GM12865 (cell line): ENCODE results near the gene NNMT.

ENCODE experiments used
- DNase-seq: peaks from one replicate; pipeline ENCODE4 v3.0.0; 2010; ENCODE audit warnings: low read depth
- H3K4me3 ChIP-seq: 2 replicates; pipeline ENCODE4 v1.5.1; 2011; ENCODE audit warnings: mild to moderate bottlenecking, low read depth, low read length, control low read depth
- TF ChIP-seq, protein P1 (sequence below): IDR thresholded peaks from 2 replicates; pipeline ENCODE4 v1.5.1; 2011; ENCODE audit warnings: low read length, control low read depth, low read depth, inconsistent platforms; ENCODE audit not compliant: insufficient read depth; ENCODE audit errors: missing control alignments

NNMT gene

GRCh38 chr11:114343493-114343892, 47.3 kb downstream of the NNMT start:
- TF ChIP-seq, protein P1, sequence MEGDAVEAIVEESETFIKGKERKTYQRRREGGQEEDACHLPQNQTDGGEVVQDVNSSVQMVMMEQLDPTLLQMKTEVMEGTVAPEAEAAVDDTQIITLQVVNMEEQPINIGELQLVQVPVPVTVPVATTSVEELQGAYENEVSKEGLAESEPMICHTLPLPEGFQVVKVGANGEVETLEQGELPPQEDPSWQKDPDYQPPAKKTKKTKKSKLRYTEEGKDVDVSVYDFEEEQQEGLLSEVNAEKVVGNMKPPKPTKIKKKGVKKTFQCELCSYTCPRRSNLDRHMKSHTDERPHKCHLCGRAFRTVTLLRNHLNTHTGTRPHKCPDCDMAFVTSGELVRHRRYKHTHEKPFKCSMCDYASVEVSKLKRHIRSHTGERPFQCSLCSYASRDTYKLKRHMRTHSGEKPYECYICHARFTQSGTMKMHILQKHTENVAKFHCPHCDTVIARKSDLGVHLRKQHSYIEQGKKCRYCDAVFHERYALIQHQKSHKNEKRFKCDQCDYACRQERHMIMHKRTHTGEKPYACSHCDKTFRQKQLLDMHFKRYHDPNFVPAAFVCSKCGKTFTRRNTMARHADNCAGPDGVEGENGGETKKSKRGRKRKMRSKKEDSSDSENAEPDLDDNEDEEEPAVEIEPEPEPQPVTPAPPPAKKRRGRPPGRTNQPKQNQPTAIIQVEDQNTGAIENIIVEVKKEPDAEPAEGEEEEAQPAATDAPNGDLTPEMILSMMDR, result no peak
- DNase-seq, result no peak
- no peak overlapping the region for H3K4me3 ChIP-seq

- TF ChIP-seq, protein P1, result no peak
- no peak overlapping the region for H3K4me3 ChIP-seq
- DNase-seq, result no peak
Measured at GRCh38 chr11:114344494-114344893, 48.3 kb downstream of the NNMT start.

DNA sequence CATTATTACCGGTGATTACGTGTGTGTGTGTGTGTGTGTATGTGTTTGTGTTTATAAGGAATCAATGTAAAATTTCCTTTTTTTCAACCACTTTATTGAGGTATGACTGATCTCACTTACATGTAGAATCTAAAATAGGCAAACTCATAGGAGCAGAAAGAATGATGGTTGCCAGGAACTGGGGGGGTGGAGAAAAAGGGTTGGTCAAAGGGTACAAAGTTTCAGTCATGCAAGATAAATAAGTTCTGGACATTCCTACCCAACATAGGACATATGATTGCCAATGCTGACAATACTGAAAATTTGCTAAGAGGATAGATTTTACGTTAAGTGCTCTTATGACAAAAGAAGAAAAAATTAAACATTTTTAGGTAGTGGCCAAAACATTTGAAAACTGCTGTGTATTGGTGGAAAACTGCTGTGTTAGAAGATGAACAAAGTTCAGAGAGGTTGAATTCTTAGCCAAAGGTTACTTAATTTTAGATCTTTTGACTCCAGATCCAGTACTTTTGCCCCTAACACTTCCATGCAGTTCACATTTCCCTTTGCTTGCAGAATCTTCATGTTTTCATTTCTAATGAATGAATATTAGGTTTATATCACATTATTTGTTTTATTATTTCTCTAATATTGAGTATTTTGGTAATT, 49.5 kb downstream of the NNMT start:
- TF ChIP-seq, protein P1, result no peak
- DNase-seq, result no peak
- H3K4me3 ChIP-seq, result no peak overlapping the region

DNA sequence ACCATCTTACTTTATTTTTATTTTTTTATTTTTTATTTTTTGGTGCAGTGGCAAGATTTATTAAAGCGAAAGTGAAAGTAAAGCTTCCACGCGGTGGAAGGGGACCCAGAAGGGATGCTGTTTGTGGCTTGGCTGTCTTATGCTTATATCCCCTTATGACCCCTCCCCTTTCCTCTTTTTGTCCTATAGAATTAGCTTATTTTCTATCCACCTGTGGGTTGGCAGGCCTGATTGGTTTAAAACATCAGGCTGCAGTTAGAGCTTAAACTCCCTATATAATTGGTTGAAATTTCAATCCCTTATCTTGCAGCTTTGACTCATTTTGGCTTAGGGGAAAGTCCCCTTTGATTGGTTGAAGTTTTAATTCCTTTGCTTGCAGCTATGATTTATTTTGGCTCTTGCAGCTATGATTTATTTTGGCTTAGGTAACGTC, 50.5 kb downstream of the NNMT start:
- no peak for DNase-seq
- no peak overlapping the region for H3K4me3 ChIP-seq
- TF ChIP-seq, protein P1, result no peak

- TF ChIP-seq, protein P1, result peak; percentile 32
- peak; percentile 57 for DNase-seq
- H3K4me3 ChIP-seq, result no peak overlapping the region
Measured at GRCh38 chr11:114348200-114349191, 52.3 kb downstream of the NNMT start.

DNA sequence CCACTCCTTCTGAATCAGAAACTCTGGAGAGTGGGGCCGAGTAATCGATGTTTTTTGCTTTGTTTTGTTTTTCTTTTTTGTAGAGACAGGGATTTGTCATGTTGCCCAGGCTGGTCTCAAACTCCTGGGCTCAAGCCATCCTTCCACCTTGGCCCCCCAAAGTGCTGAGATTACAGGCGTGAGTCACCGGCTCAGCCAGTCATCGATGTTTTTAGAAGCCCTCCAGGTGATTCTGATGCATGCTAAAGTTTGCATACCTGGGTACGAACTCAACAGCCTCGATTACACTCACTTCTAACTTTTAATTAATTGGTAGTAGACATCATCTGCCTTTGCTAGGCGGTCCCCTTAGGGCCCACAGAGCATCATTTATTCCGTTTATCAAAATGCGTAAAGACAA, 53.8 kb downstream of the NNMT start:
- TF ChIP-seq, protein P1, result no peak
- no peak overlapping the region for H3K4me3 ChIP-seq
- DNase-seq, result no peak

DNA sequence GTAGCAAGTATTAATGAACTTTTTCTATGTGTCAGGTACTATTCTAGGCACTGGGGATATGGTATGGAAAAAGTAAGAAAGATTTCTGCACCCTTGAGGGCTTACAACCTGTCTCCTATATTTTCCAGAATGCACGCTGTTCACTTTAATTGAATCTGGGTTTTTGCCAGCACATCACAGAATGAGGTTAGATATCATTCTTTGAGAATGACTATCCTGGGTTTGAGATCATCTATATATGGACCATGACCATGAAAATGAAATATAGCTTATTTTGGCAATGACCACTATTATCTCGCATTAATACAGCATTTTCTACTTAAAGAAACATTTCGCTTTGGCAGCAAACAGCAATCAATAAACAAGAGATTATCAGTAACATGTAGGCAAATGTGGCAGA, 57.2 kb downstream of the NNMT start:
- no peak for DNase-seq
- H3K4me3 ChIP-seq, result no peak overlapping the region
- TF ChIP-seq, protein P1, result no peak
